Mucosa of descending colon (tissue), 3 donors: Measurements from ENCODE around the gene VRK3. TPM values are rescaled to one million over a fixed set of nuclear protein-coding genes. Genes with fewer than 3 reads are reported as not detected.
A peak's percentile ranks its signal among the peaks of the same experiment; 100 is the strongest.

Source experiments
- ATAC-seq: fragments of 200-7000 bp; cut with Tn5 transposase; one replicate; pipeline ENCODE4 v1.9.1; 2020; ENCODE audit warnings: mild to moderate bottlenecking, moderate library complexity
- DNase-seq, 3 donors: peaks; one replicate each; pipeline ENCODE4 v3.0.0-alpha.2; 2020
- H3K36me3 ChIP-seq: fragments of 200-600 bp; one replicate; pipeline ENCODE4 v1.8.0; 2021; ENCODE audit warnings: low read depth, mild to moderate bottlenecking
- H3K4me1 ChIP-seq: fragments of 200-600 bp; one replicate; pipeline ENCODE4 v1.8.0; 2021; ENCODE audit warnings: low read depth, mild to moderate bottlenecking
- H3K4me3 ChIP-seq: fragments of 200-600 bp; one replicate; pipeline ENCODE4 v1.8.0; 2021; ENCODE audit warnings: mild to moderate bottlenecking
- H3K9me3 ChIP-seq: fragments of 200-600 bp; one replicate; pipeline ENCODE4 v1.8.0; 2021; ENCODE audit warnings: mild to moderate bottlenecking
- intact Hi-C, 2 donors: fragments of 100-400 bp; cut with DNase I in 1 of 2; cut with micrococcal nuclease in 1 of 2; formaldehyde crosslinking; loops; one replicate each; pipeline versions ENCODE4 v1.11.0 to v1.11.1; 2022; cut with DNase I, micrococcal nuclease
- total RNA-seq, 3 donors: library from RNA; stranded (reverse); fragmentation: NEBNext Ultra II Directional in 2 of 3; extraction: Animal tissue kit (Norgen Biotek cat#: 25700) in 2 of 3; gene quantifications; one replicate each; pipeline versions ENCODE4 v1.2.1 to v1.2.4, GENCODE V29; 2021 to 2023
- TF ChIP-seq, protein P1 (sequence below): fragments of 200-600 bp; IDR thresholded peaks from one replicate; pipeline ENCODE4 v1.8.0; 2022; ENCODE audit warnings: antibody characterized with exemption, mild to moderate bottlenecking
- donor health status: DM: no; HTN: no; CAD: no; lungs with moderate emphysema.
- donor health status: DM: no; HTN: no; CAD: no.
- donor health status: DM: no; HTN: yes; CAD: no.

The VRK3 gene
- total RNA-seq, 3 donors from 2014 or later = 53.8 to 72.9 (median 62.7) TPM

DNA sequence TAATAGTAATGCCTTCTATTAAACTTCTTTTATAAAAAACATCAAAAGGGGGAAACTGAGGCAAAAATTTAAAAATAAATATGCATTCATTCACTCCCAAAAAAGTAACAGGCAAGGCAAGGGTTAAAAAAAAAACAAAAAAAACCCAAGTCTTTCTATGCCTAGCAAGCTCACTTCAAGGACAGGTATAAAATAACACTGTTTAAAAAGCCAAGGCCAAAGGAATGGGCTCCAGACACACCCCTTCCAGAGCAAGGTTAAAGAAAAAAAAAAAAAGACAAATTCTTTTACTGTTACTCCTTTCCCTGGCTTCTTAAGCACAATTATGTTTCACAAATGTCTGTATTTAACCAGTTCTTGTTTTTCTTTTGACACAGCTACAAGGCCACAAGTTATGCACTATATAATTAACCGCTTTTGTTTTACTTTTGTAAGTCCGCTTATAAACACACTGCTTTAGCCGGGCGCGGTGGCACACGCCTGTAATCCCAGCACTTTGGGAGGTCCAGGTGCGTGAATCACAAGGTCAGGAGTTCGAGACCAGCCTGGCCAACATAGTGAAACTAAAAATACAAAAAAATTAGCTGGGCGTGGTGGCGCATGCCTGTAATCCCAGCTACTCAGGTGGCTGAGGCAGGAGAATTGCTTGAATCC, 67.8 kb downstream of the VRK3 start:
- peak in 2 of 3 donors; percentile 25 to 27 for DNase-seq
- H3K36me3 ChIP-seq = no peaks in the 10 kb centered on the region
- intact Hi-C loops = no loop called here
- H3K4me1 ChIP-seq = peaks cover 23% of the 10 kb centered on the region
- no peak for ATAC-seq
- TF ChIP-seq, protein P1, sequence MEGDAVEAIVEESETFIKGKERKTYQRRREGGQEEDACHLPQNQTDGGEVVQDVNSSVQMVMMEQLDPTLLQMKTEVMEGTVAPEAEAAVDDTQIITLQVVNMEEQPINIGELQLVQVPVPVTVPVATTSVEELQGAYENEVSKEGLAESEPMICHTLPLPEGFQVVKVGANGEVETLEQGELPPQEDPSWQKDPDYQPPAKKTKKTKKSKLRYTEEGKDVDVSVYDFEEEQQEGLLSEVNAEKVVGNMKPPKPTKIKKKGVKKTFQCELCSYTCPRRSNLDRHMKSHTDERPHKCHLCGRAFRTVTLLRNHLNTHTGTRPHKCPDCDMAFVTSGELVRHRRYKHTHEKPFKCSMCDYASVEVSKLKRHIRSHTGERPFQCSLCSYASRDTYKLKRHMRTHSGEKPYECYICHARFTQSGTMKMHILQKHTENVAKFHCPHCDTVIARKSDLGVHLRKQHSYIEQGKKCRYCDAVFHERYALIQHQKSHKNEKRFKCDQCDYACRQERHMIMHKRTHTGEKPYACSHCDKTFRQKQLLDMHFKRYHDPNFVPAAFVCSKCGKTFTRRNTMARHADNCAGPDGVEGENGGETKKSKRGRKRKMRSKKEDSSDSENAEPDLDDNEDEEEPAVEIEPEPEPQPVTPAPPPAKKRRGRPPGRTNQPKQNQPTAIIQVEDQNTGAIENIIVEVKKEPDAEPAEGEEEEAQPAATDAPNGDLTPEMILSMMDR = no peak
- H3K9me3 ChIP-seq = no peaks in the 10 kb centered on the region
- H3K4me3 ChIP-seq = no peak overlapping the region

DNA sequence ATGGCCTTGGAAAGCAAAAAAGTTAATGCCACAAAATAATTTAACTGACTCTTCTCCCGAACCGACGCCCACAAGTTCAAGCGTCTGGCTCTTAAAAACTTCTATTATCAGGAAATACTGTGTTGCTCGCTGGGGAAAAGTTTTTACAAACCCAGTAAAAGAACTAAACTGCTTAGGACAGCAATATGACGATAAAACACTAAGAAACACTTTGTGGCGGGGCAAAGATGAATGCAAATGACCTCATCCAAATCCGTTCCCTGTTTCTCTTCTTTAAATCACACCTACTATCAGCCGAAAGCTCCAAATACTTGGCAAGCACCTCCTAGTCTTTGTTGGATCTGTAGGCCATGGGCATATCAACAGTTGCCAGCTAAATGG, 69.1 kb downstream of the VRK3 start:
- Histone ChIP-seq H3K36me3 (no peaks in the 10 kb centered on the region), H3K4me1 (peaks cover 34% of the 10 kb centered on the region), H3K9me3 (no peaks in the 10 kb centered on the region), H3K4me3 (no peak overlapping the region)
- DNase-seq (no peak), ATAC-seq (no peak)
- TF ChIP-seq, protein P1 = no peak
- intact Hi-C loops = no loop called here

DNA sequence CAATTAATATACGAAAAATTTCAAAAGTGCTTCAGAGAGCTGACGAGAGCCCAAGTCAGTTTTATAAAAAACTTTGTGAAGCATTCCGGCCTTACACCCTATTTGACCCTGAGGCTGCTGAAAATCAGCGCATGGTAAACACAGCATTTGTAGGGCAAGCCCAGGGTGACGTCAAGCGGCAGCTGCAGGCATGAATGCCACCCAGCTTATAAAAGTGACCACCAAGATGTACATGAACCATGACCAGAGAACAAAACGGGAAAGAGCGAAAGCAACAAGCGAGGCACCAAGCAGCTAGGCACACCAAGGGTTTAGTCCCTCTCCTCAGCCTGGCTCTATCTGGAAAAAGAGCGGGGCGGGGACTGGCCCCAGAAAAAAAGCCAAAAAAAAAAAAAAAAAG, 70.2 kb downstream of the VRK3 start:
- H3K9me3 ChIP-seq = no peaks in the 10 kb centered on the region
- H3K4me3 ChIP-seq = no peak overlapping the region
- TF ChIP-seq, protein P1 = no peak
- peaks cover 34% of the 10 kb centered on the region for H3K4me1 ChIP-seq
- DNase-seq = peak; percentile 36 to 51 (median 48)
- intact Hi-C loops = no loop called here
- ATAC-seq = peak; percentile 52
- H3K36me3 ChIP-seq = no peaks in the 10 kb centered on the region

DNA sequence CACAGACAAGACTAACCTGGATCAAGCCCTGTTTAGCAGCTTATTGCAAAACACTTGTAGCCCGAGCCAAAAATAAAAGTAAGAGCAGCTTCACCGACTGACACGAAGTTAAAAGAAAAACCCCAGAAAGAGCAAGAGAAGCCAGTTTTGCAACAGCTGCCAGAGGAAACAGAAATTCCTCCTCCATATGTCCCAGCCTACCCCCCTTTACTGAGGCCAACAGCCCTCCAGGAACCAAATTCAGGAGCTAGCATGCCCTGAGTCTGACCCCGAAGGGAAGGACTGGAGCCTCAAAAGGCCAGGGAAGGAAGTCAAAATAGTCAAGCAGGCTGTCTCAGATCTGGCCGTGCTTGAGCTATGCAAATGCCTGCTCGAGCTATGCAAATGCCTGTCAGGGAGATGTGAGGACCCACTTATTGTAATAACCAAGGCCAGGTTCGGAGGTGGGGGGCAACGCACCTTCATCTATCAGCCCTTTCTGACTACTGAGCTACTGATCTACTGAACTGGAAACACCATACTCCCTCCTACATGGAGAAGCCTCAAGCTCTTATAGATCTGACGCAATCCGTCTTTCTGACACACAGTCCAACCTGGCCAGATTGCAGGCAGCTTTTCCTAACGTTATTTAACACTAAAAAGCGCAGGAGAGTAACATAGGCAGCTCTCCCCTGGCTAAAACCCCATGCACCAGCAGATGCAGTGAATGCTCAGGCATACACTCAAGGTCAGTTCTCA, 70.9 kb downstream of the VRK3 start:
- Histone ChIP-seq H3K36me3 (no peaks in the 10 kb centered on the region), H3K4me1 (peaks cover 34% of the 10 kb centered on the region), H3K9me3 (no peaks in the 10 kb centered on the region), H3K4me3 (no peak overlapping the region)
- DNase-seq (peak in 2 of 3 donors; percentile 12 to 29), ATAC-seq (peak; percentile 5)
- intact Hi-C loops = no loop called here
- TF ChIP-seq, protein P1 = no peak

DNA sequence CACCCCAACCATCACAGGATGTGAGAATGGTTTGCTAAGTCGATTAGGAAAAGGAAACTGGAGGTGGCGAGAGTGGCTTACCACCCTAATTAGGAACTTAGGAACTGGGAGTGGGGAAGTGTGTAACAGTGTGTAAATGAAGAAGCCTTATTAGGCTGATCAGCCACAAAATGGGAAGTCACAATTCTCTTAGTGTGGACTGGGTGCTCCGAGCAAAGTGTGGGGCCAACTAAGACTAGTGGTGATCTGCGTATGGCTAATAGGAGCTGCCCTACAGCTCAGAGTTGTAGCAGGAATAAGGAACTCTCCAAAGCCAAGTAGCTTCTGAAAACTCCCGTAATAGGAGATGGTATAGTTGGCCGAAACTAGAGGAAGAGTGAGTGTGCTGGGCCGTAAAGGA, 71.8 kb downstream of the VRK3 start:
- Histone ChIP-seq H3K9me3 (no peaks in the 10 kb centered on the region), H3K4me1 (peaks cover 34% of the 10 kb centered on the region), H3K36me3 (no peaks in the 10 kb centered on the region), H3K4me3 (no peak overlapping the region)
- intact Hi-C loops = no loop called here
- TF ChIP-seq, protein P1 = no peak
- DNase-seq (peak in 1 of 3 donors; percentile 11), ATAC-seq (no peak)
